Activated effector memory CD4-positive, alpha-beta T cell treated with Interleukin-2 at 50 U/mL for 16 hours (primary cell): ENCODE measurements around the gene PDE8B.

Experiments used
- DNase-seq: peaks from one replicate; pipeline ENCODE4 v3.0.0-alpha.2; 2020

The PDE8B gene

DNA sequence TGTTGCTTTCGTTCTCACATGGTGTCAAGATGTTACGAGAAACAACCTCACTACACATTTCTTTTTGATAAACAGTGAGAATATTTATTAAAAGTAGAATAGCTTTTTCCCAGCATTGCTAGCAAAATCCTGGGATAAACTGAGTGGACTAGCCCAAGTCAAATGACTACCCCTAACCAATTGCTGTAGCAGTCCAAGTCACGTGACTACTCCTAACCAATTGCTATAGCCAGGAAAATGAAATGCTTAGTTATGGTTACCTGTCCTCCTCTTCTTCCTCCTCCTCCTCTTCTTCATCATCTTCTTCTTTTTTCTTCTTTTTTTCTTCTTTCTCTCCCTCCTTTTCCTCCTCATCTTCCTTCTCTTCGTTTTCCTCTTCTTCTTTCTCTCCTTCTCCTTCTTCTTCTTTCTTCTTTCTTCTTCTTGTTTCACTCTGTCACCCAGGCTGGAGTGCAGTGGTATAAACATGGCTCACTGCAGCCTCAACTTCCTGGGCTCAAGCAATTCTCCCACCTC, 85.4 kb downstream of the PDE8B start:
- DNase-seq: no peak

DNA sequence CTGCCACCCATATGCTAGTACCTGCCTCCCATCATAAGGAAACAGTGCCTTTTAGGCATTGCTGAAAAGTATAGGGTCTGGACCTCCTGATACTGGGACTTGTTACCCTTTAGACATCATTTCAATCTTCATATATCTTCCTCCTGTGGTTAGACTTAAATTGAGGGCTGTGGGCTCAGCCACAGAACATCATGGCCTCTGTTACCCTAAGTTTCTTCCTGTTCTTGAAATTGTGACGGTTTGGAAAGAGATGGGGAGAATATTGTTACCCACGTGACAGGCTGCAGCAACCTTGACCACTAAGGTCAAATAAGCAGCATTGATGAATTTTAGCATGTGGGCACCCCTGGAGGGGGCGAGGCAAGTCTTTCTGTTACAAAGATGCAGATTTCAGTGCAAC, 87.7 kb downstream of the PDE8B start:
- DNase-seq: no peak

DNA sequence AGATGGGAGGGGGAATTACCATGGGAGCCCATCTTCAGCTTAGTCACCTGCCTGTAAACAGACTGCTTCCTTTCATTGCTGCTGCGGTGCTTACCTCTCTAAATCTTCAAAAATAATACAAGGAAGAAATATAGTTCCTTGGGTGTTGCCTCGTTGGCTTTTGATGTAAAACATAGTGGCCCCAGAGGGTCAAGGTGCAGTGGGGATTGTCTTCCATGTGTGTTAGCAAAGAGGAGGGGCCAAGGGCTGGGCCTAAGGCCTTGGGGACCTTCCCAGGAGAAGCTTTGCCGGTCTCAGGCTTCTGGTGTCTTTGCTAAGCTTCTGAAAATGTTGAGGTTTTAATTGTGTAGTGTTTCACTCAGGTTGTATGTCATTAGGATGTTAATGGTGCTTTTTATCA, 90.0 kb downstream of the PDE8B start:
- no peak for DNase-seq

DNA sequence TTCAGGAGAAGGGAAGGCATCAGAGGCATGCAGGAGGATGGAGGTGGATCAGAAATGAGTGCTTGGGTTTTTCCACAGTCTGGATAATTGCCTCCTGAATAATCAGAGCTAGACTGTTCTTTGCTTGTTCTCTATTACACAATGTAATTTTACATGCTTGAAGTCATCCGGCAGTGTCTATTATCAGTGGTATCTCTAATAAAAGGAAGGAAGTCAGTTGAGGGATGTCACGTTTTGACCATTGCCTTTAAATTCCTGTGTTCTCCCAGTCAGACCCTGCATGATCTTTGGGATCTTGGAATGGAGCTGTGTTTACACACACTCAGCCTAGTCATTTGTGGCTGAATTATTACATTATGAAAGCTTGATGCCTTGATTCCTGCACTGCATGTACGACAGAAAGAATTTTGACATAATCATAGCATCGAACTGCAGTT, 91.0 kb downstream of the PDE8B start:
- DNase-seq: no peak

DNA sequence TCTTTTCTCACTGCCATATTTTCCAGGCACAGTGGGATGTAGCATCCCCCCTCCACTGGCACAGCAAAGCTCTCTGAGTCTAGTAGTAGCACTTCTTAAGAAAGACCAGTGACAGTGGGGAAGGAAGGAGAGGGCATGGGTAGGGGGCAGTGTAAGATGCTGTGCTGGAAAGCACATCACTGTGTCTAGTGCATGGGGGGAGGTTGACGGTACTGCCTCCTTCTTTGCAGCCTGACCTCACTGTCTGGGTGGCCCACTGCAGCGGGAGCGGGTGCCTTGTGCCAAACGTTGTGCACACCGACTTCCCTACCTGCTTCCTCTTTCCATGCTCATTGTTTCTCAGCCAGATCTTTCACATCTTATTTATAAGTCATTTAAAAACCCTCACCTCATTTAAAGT, 91.8 kb downstream of the PDE8B start:
- no peak for DNase-seq

DNA sequence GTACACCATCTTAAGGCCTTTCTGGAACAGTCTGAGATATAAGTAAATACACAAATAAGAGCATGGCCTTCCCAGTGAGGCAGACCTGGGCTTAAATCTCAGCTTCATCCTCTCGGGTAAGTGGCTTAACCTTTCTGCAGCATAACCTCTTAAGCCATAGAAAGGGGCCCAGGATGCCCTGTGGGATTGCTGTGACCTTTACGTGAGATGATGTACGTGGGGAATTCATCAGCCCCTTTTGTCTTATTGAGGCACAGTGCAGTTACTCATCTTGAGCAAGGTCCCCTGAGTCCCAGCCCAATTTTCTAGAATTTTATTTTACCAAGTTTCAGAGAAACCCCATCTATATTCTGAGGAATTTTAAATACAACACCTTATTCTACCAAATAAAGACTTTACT, 92.2 kb downstream of the PDE8B start:
- DNase-seq: no peak

DNA sequence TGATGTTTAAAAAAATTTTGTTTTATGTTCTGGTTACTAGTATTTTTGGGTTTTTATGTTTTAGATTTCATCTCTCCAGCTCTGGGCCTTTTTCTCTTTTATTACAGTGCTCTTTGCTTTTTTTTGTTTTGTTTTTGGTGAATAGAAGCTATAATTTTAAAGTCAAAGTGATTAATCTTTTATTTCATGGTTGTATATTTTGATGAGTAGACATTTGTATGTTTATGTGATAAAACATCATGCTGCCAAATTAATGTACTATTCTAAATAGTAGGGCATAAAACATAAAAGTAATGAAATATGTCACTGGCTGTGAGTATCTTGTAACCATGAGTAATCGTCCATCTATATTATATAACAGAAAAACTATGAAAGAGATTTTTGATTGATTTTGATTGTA, 93.9 kb downstream of the PDE8B start:
- no peak for DNase-seq

DNA sequence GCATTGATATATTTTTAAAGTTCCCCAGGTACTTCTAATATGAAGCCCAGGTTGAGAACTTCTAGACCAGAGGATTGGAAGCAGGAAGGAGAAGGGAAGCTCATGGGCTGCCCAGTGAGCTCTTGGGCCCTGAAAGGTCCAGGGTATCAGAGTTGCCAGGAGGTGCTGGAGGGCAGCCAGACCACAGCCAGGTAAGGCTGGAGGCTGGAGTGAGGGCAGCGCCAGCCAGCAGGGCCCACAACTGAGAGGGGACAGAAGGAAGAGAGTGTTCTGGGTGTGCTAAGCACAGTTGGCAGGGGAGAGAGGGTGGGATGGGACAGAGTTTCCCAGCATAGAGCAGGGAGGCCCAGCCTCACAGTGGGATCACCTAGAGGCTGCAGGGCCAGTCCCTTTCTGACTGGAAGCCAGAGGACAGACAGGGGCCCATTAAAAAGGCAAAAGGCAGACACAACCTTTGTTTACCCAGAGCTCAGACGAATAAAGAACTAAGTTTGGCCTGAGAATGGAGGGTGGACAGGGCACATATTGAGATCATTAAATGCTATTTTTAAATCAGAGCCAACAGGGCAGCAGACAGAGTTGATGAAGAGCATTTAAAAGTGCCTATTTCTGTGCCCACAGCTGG, 94.9 kb downstream of the PDE8B start:
- no peak for DNase-seq

DNA sequence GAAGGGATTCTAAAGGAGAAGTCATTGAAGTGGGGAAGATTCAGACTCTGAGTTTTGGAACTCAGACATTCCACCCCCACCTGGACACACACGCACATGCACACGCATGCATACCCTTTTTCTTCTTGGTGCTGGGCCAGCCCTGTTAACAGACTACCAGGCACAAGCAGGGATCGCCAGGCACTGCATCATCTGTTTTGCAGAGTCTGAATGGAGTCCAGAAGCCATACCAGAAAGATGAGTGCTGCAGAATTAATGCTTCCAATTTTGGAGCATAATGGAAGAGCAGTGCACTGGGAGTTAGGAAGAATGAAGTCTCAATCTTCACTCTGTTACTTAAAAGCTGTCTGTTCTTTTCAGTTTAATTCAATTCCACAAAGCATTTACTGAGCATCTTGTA, 95.5 kb downstream of the PDE8B start:
- no peak for DNase-seq

DNA sequence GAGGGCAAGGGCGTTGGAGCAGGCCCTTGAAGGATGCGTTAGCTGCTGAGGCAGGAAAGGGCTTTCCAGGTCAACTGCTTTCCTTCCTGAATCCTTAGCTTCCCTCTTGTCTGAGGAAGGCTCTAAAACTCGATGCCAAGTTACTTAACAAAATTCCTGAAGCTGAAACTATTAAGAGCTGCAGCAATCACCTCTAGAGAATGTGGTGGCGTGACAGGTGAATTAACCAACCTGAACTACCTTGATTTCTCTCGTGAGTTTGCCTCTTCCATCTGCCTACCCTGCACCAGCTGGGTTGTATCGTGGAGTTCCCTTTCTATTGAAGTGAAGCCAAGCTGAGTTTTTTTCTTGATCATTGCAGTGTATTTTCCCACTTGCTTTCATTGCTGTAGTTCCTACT, 96.1 kb downstream of the PDE8B start:
- no peak for DNase-seq

DNA sequence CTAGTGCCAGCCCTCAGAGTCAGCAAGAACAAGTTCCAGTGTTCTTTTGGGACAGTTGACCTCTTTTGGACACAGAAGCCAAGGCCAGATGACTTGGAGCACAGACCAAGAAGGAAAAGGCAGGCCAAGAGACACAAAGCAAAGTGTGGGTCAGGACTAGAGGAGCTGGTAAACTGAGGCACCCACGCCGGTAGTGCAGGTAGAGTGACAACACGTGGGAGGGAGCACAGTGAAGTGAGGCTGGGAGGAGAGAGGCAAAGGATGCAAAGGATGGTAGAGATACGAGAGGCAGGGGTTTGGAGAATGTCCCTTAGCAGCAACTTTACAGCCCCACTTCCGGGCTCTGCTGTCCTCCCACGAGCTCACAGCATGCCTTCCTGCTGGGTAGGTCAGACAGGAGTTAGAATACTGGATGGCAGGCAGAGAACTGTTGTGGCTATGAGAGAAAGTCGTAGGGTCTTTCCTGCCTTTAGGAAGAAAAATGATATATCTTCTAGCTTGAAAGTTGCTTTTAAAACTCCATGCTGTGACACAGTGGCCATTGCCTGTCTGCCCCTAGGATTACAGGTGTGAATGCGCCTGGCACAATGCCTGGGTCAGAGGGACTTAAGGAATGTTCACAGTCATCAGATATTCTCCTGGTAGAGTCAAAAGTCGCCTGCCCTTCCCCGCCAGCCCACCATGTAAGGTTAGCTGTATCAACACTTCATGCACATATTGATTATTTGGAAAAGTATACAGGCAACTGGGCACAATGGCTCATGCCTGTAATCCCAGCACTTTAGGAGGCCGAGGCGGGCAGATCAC, 97.9 kb downstream of the PDE8B start:
- no peak for DNase-seq

DNA sequence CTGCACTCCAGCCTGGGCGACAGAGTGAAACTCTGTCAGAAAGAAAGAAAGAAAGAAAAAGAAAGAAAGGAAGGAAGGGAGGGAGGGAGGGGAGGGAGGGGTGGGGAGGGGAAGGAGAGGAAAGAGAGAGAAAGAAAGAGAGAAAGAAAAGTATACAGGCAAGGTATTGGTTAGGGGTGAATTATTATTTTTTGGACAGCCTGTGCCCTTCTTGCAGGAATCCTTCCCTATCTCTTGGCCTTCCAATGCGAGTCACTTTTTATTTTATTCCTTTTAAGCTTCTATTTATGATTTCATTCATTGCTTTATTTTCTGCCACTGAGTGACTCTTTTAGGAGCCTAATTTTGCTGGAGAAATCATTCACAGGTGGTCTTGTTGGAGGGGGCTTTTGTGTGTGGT, 98.7 kb downstream of the PDE8B start:
- DNase-seq: no peak

DNA sequence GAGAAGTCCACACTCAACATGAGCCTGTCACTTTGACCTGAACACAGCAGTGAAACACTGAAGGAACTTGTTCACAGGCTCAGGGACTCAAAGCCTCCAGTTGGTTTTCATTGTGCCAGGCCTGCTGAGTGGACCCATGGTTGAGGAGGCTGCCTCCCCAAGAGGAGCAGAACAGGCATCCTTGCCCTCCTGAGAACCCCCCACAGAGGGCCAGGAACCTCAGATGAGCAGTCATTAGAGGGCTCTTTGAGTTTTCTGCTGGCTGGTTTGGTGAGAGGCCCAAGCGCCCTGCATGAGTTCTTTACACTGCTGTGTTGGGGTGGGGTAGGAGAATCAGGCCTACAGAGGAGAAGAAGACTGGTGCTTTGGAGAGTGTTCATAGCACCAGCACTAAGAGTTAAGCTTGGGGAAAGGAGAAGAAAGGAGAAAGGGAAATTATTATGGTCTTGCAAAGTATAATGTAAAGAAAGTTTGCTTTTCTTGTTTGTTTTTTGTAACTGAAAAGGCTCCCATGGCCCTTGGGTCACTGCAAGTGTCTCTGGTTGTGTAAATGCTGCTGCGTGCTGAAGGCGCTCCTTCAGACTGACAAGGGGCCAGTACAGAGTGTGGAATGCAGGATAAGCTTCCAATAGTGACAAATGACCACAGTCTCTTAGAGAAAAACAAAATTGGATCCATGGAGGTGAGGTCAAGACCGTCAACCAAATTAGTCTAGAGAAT, 100.2 kb downstream of the PDE8B start:
- no peak for DNase-seq

DNA sequence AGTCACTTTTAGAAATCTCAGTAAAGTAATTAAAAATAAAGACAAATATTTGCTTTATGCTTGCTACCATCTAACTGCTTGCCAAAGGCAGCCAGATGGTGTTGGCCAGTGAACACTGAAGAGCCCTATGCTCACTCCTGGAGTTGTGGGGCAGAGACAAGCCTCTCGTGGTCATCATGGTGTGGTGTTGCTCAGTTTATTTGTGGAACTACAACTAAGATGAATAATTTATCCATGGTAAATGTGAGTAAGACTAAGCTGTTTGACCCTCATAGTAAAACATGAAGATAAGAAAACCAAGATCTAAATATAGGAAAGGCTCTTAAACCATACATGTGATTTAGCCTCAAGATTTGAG, 100.7 kb downstream of the PDE8B start:
- no peak for DNase-seq

DNA sequence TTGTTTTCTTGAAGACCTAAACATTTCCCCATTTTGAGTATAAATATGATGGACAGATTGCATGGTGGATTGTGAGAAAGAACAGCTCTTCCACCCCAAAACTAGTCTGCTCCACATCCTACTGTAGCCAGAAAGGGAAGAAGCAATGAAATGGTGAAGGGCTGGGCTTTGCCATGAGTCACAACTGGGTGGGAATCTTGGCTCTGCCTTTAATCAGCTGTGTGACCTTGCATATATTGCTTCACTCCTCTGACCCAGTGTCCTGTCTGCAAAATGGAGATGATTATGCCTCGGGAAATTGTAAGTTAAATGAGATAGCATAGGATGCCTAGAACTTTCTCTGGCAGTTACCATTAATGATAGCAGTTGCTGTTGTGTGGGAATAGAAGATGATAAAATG, 101.9 kb downstream of the PDE8B start:
- no peak for DNase-seq

DNA sequence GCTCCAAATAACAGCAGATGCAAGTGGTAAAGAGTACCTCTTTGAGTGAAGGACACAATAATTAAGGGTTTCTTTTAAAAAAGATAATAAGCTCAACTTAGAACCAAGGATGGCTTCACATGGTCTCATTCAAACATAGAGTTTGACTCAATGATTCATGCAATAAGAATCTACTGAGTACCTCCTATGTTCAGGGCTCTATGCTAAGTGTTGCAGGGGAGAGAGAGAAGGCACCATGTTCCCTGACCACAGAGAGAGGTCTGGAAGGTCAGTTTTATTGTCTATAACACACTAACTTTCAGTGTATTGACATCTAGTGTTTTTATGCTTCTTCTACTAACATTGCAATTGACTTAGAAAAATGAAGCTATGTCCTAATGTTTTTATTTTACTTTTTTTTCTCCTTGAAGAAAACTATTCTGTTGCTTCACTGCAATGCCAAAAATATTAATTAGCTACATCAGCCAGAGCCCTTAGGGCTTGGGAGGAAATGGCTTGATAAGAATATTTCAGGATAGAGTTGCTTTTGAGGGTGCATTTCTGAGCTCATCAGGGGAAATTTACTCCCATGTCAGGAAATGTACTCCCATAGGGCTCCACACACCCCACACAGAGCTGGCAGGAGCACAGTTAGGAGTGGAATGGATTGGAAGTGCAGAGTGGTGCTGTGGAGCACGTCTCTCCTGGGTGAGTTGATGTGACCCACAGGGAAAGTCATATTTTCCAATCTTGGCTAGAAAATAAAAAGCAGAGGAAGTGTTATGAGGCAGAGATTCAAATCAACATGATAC, 106.6 kb downstream of the PDE8B start:
- no peak for DNase-seq

DNA sequence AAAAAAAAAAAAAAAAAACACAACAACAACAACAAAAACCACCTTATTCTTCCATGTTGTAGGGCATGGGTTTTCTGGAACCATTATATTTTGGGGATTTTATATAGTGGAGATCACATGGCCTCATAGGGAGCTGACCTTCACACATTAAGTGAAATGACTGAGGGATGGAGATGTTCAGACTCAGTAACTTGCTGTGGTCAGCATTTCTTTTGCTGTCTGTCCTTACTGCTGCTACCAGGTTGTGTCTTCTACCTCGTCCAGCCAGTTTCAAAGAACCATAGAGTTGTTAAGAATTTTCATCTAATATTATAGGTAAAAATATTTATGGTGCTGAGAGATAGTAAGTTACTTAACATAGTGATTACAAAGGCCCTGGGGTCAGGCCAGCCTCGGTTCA, 107.6 kb downstream of the PDE8B start:
- DNase-seq: no peak

DNA sequence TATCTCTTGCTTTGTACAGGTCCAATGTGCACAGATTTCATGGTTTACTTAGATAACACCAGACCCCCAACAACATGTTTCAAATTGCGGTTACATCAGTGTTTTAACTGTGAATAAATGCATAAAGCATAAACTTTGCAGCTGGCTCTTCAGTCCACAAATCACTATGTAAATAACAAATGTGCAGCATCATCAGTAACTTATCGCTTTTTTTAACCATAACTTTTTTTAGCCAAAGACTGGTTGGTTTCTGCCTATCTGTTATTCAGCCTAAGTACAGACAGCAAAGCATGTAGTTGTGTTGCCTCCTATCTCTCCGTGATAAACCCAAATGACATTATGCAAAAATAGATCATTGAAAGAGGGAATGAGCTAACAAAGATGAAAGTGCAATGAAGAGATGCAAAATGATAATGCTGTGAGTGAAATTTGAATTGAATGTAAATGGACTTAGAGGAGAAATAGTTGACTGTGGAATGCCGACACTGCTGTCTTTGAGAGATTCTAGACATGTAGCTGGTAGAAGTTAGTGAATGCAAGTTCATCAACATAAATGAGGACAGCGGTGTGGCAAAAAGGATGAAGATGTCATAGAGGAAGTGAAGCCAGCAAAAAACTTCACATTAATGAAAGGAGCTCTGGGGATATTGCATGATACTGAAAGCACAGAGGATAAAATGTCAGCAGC, 108.8 kb downstream of the PDE8B start:
- DNase-seq: no peak

DNA sequence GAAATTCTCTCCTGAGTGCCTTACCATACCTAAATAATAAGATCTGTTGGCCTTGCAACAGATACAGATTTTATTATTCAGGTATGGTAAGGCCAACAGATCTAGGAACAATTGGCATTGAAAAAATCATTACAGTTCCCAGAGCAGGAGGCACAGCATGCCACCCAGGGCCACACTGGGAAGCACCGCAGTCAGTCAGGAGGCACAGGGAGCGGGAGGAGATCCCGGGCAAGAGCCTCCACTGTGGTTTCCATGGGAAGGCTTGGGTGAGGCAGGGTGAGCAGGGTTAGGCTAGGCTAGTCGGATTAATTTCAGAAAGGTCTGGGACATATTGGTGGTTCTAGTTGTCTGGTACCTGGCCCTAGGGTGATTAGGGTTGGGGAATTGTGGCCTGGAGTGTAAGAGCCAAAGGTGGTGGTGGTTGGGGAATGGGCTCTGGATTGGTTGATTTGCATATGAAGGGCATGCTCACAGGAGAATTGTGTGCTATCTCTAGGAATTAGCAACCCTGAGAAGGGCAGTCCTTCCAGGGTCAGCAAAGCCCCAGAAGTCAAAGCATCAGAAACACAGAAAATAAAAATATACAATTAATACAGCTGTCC, 111.4 kb downstream of the PDE8B start:
- DNase-seq: no peak

DNA sequence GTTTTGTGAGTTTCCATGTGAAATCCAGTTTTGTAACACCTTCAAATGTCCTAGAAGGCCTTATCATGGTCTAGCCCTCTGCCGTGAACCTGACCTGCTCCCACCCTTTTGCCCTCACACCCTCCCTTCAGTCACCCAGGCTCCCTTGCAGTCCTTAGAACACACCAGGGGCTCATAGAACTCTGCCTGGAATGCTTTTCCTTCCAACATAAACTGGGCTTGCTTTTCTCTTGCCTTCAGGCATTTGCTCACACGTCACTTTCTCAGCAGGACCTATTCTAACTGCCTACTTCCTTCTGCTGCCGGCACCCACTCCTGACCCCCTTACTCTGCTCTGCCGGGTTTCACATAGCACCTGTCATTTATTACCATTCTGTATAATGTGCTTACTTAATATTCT, 111.9 kb downstream of the PDE8B start:
- no peak for DNase-seq

DNA sequence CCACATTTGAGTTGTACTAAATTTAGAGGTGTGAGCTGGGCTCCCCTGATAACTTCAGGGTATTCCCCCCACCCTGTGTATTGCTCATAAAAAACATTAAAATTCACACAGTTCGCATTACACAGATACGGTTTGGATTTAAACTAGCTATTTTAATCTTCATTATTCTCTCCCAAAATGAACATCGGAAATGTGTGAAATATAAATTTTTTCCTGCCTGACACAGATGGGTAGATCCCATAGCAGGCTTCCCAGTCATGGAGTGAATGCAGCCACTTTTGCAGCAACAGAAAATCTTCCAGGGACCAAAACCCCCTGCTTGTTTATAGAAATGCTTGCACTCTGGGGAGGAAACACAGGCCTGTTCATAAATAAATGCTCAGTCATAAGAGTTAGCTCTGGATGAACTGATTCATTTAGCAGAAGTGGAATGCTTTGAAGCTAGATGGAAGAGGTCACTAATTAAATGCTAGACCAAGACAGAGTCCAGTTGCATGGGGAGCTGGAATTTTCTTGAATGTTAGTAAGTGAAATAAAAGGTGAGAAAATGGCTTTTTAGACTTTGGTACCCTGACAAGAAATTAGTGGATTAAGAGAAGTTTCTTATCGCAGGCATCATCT, 115.6 kb downstream of the PDE8B start:
- DNase-seq: no peak
